Suprapubic skin (tissue), 4 donors: ENCODE measurements around the gene INSC.

Experiments
- EP300 ChIP-seq: sonication (generic); formaldehyde crosslinking; IDR thresholded peaks from one replicate; pipeline ENCODE4 v1.6.1; 2017; ENCODE audit warnings: antibody characterized with exemption
- POLR2A ChIP-seq, 2 donors: fragments of 450-650 bp; IDR thresholded peaks; one replicate each; pipeline ENCODE4 v1.6.1; 2017; ENCODE audit warnings: antibody characterized with exemption in 2 of 2, mild to moderate bottlenecking in 2 of 2, moderate library complexity in 2 of 2
- POLR2AphosphoS5 ChIP-seq, 3 donors: sonication (generic); formaldehyde crosslinking; IDR thresholded peaks; one replicate each; pipeline ENCODE4 v1.6.1; 2017; ENCODE audit warnings: antibody characterized with exemption in 3 of 3
- TF ChIP-seq, protein P1 (sequence below), 2 donors: fragments of 200-600 bp in 1 of 2; fragments of 450-650 bp in 1 of 2; sonication (generic) in 1 of 2; IDR thresholded peaks; one replicate each; pipeline ENCODE4 v1.5.1; 2016 to 2019; ENCODE audit warnings: antibody characterized with exemption in 2 of 2, mild to moderate bottlenecking in 1 of 2, moderate library complexity in 1 of 2

DNA sequence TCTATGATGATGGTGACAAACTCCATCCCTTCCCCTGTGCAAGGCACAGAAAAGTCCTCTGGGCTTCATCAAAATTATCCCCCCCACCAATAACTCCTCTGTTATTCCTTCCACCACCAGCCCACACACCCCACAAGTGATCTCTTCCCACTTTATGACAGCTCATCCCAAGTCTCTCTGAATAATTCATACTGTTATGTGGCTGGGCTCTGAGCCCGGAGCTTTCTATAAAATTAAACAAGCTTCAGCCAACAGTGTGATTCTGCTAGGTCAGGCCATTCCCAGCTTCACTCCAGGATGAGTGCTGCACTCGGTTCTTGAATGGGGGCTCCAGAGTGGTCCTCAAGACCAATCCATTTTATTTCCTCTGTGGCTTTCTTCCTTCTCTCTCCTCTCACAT lies 83.0 kb downstream of the INSC start:
- TF ChIP-seq, protein P1, sequence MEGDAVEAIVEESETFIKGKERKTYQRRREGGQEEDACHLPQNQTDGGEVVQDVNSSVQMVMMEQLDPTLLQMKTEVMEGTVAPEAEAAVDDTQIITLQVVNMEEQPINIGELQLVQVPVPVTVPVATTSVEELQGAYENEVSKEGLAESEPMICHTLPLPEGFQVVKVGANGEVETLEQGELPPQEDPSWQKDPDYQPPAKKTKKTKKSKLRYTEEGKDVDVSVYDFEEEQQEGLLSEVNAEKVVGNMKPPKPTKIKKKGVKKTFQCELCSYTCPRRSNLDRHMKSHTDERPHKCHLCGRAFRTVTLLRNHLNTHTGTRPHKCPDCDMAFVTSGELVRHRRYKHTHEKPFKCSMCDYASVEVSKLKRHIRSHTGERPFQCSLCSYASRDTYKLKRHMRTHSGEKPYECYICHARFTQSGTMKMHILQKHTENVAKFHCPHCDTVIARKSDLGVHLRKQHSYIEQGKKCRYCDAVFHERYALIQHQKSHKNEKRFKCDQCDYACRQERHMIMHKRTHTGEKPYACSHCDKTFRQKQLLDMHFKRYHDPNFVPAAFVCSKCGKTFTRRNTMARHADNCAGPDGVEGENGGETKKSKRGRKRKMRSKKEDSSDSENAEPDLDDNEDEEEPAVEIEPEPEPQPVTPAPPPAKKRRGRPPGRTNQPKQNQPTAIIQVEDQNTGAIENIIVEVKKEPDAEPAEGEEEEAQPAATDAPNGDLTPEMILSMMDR (IDR thresholded peaks at IDR 0.05) = no peak
- TF ChIP-seq EP300 (no peak), POLR2A (IDR thresholded peaks at IDR 0.05) (no peak), POLR2AphosphoS5 (IDR thresholded peaks at IDR 0.05) (no peak)
